Gastrocnemius medialis (tissue), 4 donors: Measurements from ENCODE around the gene RAB38. TPM values are rescaled to one million over a fixed set of nuclear protein-coding genes. Genes with fewer than 3 reads are reported as not detected.

Experiments
- ATAC-seq, 2 donors: fragments of 150-250 bp; one replicate each; pipeline ENCODE4 v1.9.1; 2016
- DNase-seq, 2 donors: peaks; one replicate each; pipeline ENCODE4 v3.0.0-alpha.2; 2019
- H3K27ac ChIP-seq, 4 donors: fragments of 200-600 bp; sonication (generic); 1 replicate in 1 of 4; 2 replicates in 3 of 4; pipeline ENCODE4 v1.5.1; 2016 to 2018; ENCODE audit warnings: mild to moderate bottlenecking in 2 of 4, moderate library complexity in 1 of 4
- H3K27me3 ChIP-seq, 3 donors: fragments of 200-600 bp; sonication (generic) in 2 of 3; 1 replicate in 1 of 3; 2 replicates in 2 of 3; pipeline versions ENCODE4 v1.5.1 to v1.6.0; 2016 to 2019; ENCODE audit warnings: mild to moderate bottlenecking in 1 of 3, moderate library complexity in 1 of 3
- H3K36me3 ChIP-seq, 2 donors: fragments of 200-600 bp; sonication (generic) in 1 of 2; one replicate each; pipeline ENCODE4 v1.5.1; 2017 to 2018
- H3K4me1 ChIP-seq, 2 donors: fragments of 200-600 bp; sonication (generic) in 1 of 2; one replicate each; pipeline ENCODE4 v1.5.1; 2016 to 2017; ENCODE audit warnings: mild to moderate bottlenecking in 2 of 2
- H3K4me3 ChIP-seq, 4 donors: fragments of 200-600 bp; sonication (generic) in 3 of 4; 1 replicate in 1 of 4; 2 replicates in 3 of 4; pipeline ENCODE4 v1.5.1; 2016 to 2019; ENCODE audit warnings: mild to moderate bottlenecking in 2 of 4
- H3K9me3 ChIP-seq, 3 donors: fragments of 200-600 bp; sonication (generic) in 2 of 3; 1 replicate in 1 of 3; 2 replicates in 2 of 3; pipeline ENCODE4 v1.5.1; 2016 to 2019
- CTCF ChIP-seq, 5 experiments: fragments of 450-650 bp in 3 of 5; fragments of 200-600 bp in 2 of 5; sonication (generic) in 2 of 5; IDR thresholded peaks in 4 of 5; conservative IDR thresholded peaks in 1 of 5; 1 replicate in 4 of 5; 2 replicates in 1 of 5; pipeline ENCODE4 v1.5.1; 2016 to 2019; ENCODE audit warnings: antibody characterized with exemption in 5 of 5, mild to moderate bottlenecking in 3 of 5, moderate library complexity in 3 of 5
- POLR2A ChIP-seq, 2 donors: fragments of 450-650 bp; IDR thresholded peaks; one replicate each; pipeline ENCODE4 v1.6.1; 2017; ENCODE audit warnings: antibody characterized with exemption in 2 of 2, mild to moderate bottlenecking in 2 of 2, moderate library complexity in 2 of 2
- in situ Hi-C, 4 donors: fragments of 200-750 bp; cut with MboI; loops; one replicate each; pipeline versions ENCODE4 v1.15.0 to v1.8.0; 2017; ENCODE audit warnings: low sequenced_read_pairs in 4 of 4
- intact Hi-C: fragments of 100-400 bp; cut with DNase I; formaldehyde crosslinking; loops from one replicate; pipeline ENCODE4 v1.15.1; 2023; ENCODE audit warnings: low total_unique reads
- total RNA-seq, 4 donors: library from RNA; depleted of rRNA; stranded (reverse); fragments of >200 nt; gene quantifications; one replicate each; pipeline versions ENCODE4 v1.1.0 to v1.2.3, GENCODE V29; 2016

Gene RAB38
- total RNA-seq, 4 donors from 2014 or later = 0.27 TPM; not detected in 3

GRCh38 chr11:88089134-88089533 is 86.1 kb downstream of the RAB38 start:
- TF ChIP-seq CTCF (IDR thresholded peaks at IDR 0.05 in 4 of 5, conservative IDR thresholded peaks at IDR 0.05 in 1 of 5) (no peak), POLR2A (IDR thresholded peaks at IDR 0.05) (no peak)
- Histone ChIP-seq H3K4me1 (no peaks in the 10 kb centered on the region), H3K4me3 (no peak overlapping the region), H3K9me3 (no peaks in the 10 kb centered on the region), H3K27me3 (no peaks in the 10 kb centered on the region), H3K27ac (no peak overlapping the region), H3K36me3 (no peaks in the 10 kb centered on the region)
- intact Hi-C loops (no loop called here), in situ Hi-C loops (no loop called here)
- no peak for DNase-seq
- no peak for ATAC-seq

- no peaks in the 10 kb centered on the region for H3K36me3 ChIP-seq
- intact Hi-C loops (no loop called here), in situ Hi-C loops (no loop called here)
Measured at GRCh38 chr11:88087337-88087736, 87.9 kb downstream of the RAB38 start.

DNA sequence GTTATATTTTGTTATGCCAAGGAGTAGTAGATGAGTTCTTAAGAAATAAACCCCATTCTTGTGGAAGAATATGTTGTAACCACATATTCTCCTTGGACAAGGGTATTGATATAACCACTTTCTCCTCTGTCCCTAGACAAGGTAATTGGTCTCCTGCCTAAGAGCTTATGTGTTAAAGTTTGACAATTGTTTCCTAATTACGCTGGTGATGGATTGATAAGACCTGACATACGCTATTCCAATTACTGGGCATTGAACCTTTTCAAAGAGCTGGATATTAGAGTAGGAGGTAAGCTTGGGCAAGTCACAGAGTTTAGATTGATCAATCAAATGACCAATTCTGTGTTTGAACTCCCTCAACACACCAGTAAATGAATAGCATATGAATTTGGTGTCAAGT is 88.9 kb downstream of the RAB38 start:
- Histone ChIP-seq H3K9me3 (no peaks in the 10 kb centered on the region), H3K4me3 (no peak overlapping the region), H3K27me3 (no peaks in the 10 kb centered on the region), H3K4me1 (no peaks in the 10 kb centered on the region), H3K36me3 (no peaks in the 10 kb centered on the region), H3K27ac (no peak overlapping the region)
- intact Hi-C loops (no loop called here), in situ Hi-C loops (no loop called here)
- no peak for DNase-seq
- ATAC-seq = no peak
- no peak for TF ChIP-seq CTCF (IDR thresholded peaks at IDR 0.05 in 4 of 5, conservative IDR thresholded peaks at IDR 0.05 in 1 of 5)

More at GRCh38 chr11:88087337-88087736, 87.9 kb downstream of the RAB38 start:
- TF ChIP-seq POLR2A (IDR thresholded peaks at IDR 0.05) (no peak), CTCF (IDR thresholded peaks at IDR 0.05 in 4 of 5, conservative IDR thresholded peaks at IDR 0.05 in 1 of 5) (no peak)
- no peaks in the 10 kb centered on the region for H3K9me3 ChIP-seq
- H3K27me3 ChIP-seq = no peaks in the 10 kb centered on the region
- H3K4me1 ChIP-seq = no peaks in the 10 kb centered on the region
- no peak for ATAC-seq
- no peak overlapping the region for H3K27ac ChIP-seq
- DNase-seq = no peak
- no peak overlapping the region for H3K4me3 ChIP-seq

DNA sequence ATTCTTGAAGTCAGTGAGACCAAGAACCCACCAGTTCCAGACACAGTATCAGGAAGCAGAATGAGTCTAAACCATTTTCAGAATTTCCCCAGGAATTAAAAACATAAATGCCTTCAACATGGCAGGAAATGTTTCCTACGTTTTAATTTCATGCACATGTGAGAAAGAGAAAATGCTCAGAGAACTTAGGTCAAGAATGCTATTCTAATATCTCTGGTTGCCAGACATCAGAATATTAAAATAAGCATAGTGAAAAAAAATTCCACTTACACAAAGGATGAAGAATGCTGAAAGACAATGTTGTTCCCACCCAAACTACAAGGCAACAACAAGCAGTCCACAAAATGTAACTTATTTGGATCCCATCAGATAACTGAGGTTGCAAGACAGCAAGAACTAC is 104.8 kb downstream of the RAB38 start:
- Histone ChIP-seq H3K4me1 (no peaks in the 10 kb centered on the region), H3K27me3 (no peaks in the 10 kb centered on the region), H3K27ac (no peak overlapping the region), H3K4me3 (no peak overlapping the region), H3K9me3 (no peaks in the 10 kb centered on the region), H3K36me3 (no peaks in the 10 kb centered on the region)
- ATAC-seq (no peak), DNase-seq (no peak)
- intact Hi-C loops = no loop called here
- TF ChIP-seq POLR2A (IDR thresholded peaks at IDR 0.05) = no peak
- TF ChIP-seq CTCF (IDR thresholded peaks at IDR 0.05 in 4 of 5, conservative IDR thresholded peaks at IDR 0.05 in 1 of 5) = no peak
- in situ Hi-C loops = loop anchor here in 1 of 4 donors (25.0 kb wide), 1 partner anchor 108 kb away; no protein-coding TSS in a partner anchor
